ENCODE data around the gene SEMA4D. TPM values are rescaled to one million over a fixed set of nuclear protein-coding genes. Genes with fewer than 3 reads are reported as not detected.

SEMA4D gene, protein sequence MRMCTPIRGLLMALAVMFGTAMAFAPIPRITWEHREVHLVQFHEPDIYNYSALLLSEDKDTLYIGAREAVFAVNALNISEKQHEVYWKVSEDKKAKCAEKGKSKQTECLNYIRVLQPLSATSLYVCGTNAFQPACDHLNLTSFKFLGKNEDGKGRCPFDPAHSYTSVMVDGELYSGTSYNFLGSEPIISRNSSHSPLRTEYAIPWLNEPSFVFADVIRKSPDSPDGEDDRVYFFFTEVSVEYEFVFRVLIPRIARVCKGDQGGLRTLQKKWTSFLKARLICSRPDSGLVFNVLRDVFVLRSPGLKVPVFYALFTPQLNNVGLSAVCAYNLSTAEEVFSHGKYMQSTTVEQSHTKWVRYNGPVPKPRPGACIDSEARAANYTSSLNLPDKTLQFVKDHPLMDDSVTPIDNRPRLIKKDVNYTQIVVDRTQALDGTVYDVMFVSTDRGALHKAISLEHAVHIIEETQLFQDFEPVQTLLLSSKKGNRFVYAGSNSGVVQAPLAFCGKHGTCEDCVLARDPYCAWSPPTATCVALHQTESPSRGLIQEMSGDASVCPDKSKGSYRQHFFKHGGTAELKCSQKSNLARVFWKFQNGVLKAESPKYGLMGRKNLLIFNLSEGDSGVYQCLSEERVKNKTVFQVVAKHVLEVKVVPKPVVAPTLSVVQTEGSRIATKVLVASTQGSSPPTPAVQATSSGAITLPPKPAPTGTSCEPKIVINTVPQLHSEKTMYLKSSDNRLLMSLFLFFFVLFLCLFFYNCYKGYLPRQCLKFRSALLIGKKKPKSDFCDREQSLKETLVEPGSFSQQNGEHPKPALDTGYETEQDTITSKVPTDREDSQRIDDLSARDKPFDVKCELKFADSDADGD
- total RNA-seq (100 to 1,000 TPM in 6 of 7 donors, 10 to 100 TPM in 1; 81.6 to 193 (median 171) TPM), polyA plus RNA-seq (10 to 100 TPM; 23.0 to 32.3 (median 31.5) TPM)
- long read RNA-seq, donor 1, partial matches to known transcripts = 0 of 1 reads
- long read RNA-seq, donor 1, other reads (novel, unspliced or antisense) = 0 of 1 reads
- long read RNA-seq, donor 2, full-length matches to known transcripts = 1 of 1 reads
- long read RNA-seq, donor 2, partial matches to known transcripts = 0 of 1 reads
- long read RNA-seq, donor 2, other reads (novel, unspliced or antisense) = 0 of 1 reads

DNA sequence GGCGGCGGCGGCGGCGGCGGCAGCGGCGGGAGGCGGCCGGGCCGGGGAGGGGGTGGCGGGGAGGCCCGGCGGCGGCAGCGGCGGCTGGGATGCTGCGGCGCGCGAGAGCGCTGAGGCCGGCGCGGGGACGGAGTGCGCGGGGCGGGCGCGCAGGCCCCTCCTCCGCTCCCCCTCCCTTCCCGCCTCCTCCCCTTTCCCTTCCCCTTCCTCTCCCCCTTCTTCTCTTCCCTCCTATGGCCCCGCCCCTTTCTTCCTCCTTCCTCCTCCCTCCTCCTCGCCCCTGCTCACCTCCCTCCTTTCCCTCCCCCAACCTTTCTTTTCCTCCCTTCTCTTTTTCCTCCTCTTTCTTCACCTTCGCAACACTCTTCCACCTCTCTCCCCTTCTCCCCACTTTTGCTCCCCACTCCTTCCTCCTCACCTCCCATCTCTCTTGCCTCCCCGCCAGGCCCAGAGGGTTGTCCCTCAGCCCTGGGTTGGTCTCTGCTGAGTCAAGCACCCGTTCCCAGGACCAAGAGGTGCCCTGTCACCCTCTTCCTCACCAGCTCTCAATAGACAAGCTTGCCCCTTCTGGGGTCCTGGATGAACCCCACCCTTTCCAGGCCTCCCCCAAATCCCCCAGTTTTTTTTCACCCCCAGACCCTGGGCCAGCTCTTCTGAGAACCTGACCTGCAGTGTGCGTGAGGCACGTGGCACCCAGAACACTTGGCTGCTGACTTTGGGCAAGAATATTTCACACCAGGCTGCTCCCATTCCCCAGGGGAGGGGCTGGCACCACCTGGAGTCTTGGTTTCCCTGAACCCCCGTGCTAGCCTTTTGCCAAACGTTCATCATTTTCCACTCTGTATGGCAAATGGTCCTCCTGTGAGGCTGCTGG lies at the start of gene SEMA4D:
Gene SEMA4D (minus strand): TSS at position 136 of the 874 bp plus-strand sequence. CDS start 92,657 bp downstream, outside the sequence.
- DNase-seq = peak; percentile 89
- intact Hi-C loops (cut with DNase I; ENCODE audit: low total_unique reads) = no loop called here
- peaks cover 44 to 93% (median 82%) of the 10 kb centered on the region in 6 donors for H3K4me1 ChIP-seq

DNA sequence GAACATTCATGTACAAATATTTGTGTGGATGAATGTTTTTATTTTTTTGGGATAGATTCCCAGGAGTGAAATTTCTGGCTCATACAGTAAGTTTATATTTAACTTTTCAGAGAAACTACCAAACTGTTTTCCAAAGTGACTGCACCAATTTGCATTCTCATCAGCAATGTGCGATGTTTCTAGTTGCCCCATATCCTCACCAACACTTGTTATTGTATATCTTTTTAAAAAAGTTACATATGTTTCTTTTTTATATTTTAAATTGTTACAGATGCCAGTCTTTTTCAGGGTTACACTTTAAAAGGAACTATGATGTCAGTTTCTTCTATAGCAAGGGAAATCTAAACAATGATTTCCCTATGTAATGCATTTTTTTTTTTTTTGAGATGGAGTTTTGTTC lies 49.1 kb upstream of the SEMA4D start:
- H3K4me3 ChIP-seq = no peak overlapping the region
- no peaks in the 10 kb centered on the region for H3K27me3 ChIP-seq (replicated peaks in 1 of 7)
- H3K27ac ChIP-seq = no peak overlapping the region
- no peak for DNase-seq
- H3K4me1 ChIP-seq = peaks cover 0 to 42% (median 26%) of the 10 kb centered on the region in 6 donors
- 95 to 100% (median 96%) methylated on average over 1 of the region's 1 CpG for WGBS, 5 donors
- intact Hi-C loops (cut with DNase I; ENCODE audit: low total_unique reads) = loop anchor here (10.0 kb wide), 1 partner anchor 62 kb away; no protein-coding TSS in a partner anchor
- H3K36me3 ChIP-seq = no peaks in the 10 kb centered on the region
- peaks cover 0 to 27% (median 24%) of the 10 kb centered on the region in 8 donors for H3K9me3 ChIP-seq
- no peak for TF ChIP-seq POLR2A (IDR thresholded peaks at IDR 0.05)
- no peak for TF ChIP-seq POLR2AphosphoS5 (IDR thresholded peaks at IDR 0.05)
- TF ChIP-seq, protein P1, sequence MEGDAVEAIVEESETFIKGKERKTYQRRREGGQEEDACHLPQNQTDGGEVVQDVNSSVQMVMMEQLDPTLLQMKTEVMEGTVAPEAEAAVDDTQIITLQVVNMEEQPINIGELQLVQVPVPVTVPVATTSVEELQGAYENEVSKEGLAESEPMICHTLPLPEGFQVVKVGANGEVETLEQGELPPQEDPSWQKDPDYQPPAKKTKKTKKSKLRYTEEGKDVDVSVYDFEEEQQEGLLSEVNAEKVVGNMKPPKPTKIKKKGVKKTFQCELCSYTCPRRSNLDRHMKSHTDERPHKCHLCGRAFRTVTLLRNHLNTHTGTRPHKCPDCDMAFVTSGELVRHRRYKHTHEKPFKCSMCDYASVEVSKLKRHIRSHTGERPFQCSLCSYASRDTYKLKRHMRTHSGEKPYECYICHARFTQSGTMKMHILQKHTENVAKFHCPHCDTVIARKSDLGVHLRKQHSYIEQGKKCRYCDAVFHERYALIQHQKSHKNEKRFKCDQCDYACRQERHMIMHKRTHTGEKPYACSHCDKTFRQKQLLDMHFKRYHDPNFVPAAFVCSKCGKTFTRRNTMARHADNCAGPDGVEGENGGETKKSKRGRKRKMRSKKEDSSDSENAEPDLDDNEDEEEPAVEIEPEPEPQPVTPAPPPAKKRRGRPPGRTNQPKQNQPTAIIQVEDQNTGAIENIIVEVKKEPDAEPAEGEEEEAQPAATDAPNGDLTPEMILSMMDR (IDR thresholded peaks at IDR 0.05 in 8 of 11, conservative IDR thresholded peaks at IDR 0.05 in 3 of 11) = no peak

More for the DNA sequence above, at the start of gene SEMA4D:
- Histone ChIP-seq H3K36me3 (peaks cover 0 to 5% (median 0%) of the 10 kb centered on the region in 6 donors), H3K4me3 (peak within 1 kb of the TSS; percentile 64 to 93 (median 79)), H3K9me3 (no peaks in the 10 kb centered on the region), H3K27me3 (replicated peaks in 1 of 7) (no peaks in the 10 kb centered on the region), H3K27ac (peak within 1 kb of the TSS; percentile 61 to 97 (median 88))
- WGBS, 5 donors = 5 to 23% (median 6%) methylated on average over 9 to 42 of the region's 42 CpGs
- TF ChIP-seq, protein P1 (IDR thresholded peaks at IDR 0.05 in 8 of 11, conservative IDR thresholded peaks at IDR 0.05 in 3 of 11) = no peak
- peak; percentile 25 to 66 (median 64) for TF ChIP-seq POLR2AphosphoS5 (IDR thresholded peaks at IDR 0.05)

DNA sequence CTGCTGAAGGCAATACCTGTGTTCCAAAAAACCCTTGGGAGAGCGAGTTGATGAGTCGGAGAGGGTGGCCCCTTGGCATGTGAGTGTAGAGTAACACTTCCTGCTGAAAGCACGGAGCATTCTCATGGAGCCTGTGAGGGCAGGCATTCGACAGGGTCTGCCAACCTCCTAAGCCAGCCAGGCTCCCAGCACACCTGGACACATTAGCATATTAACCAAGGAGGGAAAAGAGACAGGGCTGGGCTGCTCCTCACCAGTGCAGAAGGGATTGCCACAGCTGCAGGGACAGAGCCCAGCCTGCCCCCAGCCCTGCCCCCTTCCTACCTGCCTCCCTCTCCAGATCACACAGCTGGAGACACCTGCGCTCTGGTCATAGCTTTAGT lies 46.4 kb upstream of the SEMA4D start:
- no peak for DNase-seq
- H3K4me3 ChIP-seq = no peak overlapping the region
- H3K4me1 ChIP-seq = peaks cover 0 to 52% (median 29%) of the 10 kb centered on the region in 6 donors
- H3K27ac ChIP-seq = no peak overlapping the region
- H3K27me3 ChIP-seq (replicated peaks in 1 of 7) = no peaks in the 10 kb centered on the region
- H3K36me3 ChIP-seq = no peaks in the 10 kb centered on the region
- peaks cover 0 to 27% (median 24%) of the 10 kb centered on the region in 8 donors for H3K9me3 ChIP-seq
- 71 to 94% (median 87%) methylated on average over 4 to 5 of the region's 5 CpGs for WGBS, 5 donors
- TF ChIP-seq, protein P1 (IDR thresholded peaks at IDR 0.05 in 8 of 11, conservative IDR thresholded peaks at IDR 0.05 in 3 of 11) = no peak
- TF ChIP-seq POLR2A (IDR thresholded peaks at IDR 0.05) = no peak
- TF ChIP-seq POLR2AphosphoS5 (IDR thresholded peaks at IDR 0.05) = no peak
- intact Hi-C loops (cut with DNase I; ENCODE audit: low total_unique reads) = loop anchor here (10.0 kb wide), 1 partner anchor 59 kb away; no protein-coding TSS in a partner anchor

Data from spleen (tissue), 13 donors.